Measurements from ENCODE around the gene EBF3. TPM values are rescaled to one million over a fixed set of nuclear protein-coding genes. Genes with fewer than 3 reads are reported as not detected.

The EBF3 gene
- total RNA-seq, 1 donor = 31.8 TPM

GRCh38 chr10:129958629-129959543 lies 5.2 kb downstream of the EBF3 start:
- Histone ChIP-seq H3K27ac (ENCODE audit: low read depth, low read length) (peak overlapping the region; percentile 77), H3K4me1 (ENCODE audit: insufficient read depth, low read length) (peaks cover 50% of the 10 kb centered on the region), H3K4me2 (ENCODE audit: insufficient read depth, low read length) (peak overlapping the region; percentile 72), H4K20me1 (ENCODE audit: insufficient read depth, low read length) (peaks cover 5% of the 10 kb centered on the region), H3K79me2 (ENCODE audit: insufficient read depth, low read length) (peaks cover 98% of the 10 kb centered on the region), H3K36me3 (ENCODE audit: insufficient read depth, low read length) (peaks cover 16% of the 10 kb centered on the region), H3K27me3 (ENCODE audit: insufficient read depth, low read length) (no peaks in the 10 kb centered on the region), H3K9me3 (ENCODE audit: low read depth, low read length) (no peaks in the 10 kb centered on the region), H3K4me3 (ENCODE audit: insufficient read depth, low read length) (peak overlapping the region; percentile 83), H2AFZ (ENCODE audit: low read length) (no peak overlapping the region)
- TF ChIP-seq CTCF (IDR thresholded peaks at IDR 0.05; ENCODE audit: extremely low read depth, low read depth, low read length) = no peak
- DNase-seq (ENCODE audit: insufficient read length, low spot score, missing footprints) = peak; percentile 92

- Histone ChIP-seq H3K27ac (ENCODE audit: low read depth, low read length) (peak overlapping the region; percentile 76), H2AFZ (ENCODE audit: low read length) (no peak overlapping the region), H3K36me3 (ENCODE audit: insufficient read depth, low read length) (peaks cover 16% of the 10 kb centered on the region), H3K9me3 (ENCODE audit: low read depth, low read length) (no peaks in the 10 kb centered on the region), H3K79me2 (ENCODE audit: insufficient read depth, low read length) (peaks cover 98% of the 10 kb centered on the region), H3K4me1 (ENCODE audit: insufficient read depth, low read length) (peaks cover 57% of the 10 kb centered on the region), H3K27me3 (ENCODE audit: insufficient read depth, low read length) (no peaks in the 10 kb centered on the region), H3K4me2 (ENCODE audit: insufficient read depth, low read length) (peak overlapping the region; percentile 72), H3K4me3 (ENCODE audit: insufficient read depth, low read length) (peak overlapping the region; percentile 83), H4K20me1 (ENCODE audit: insufficient read depth, low read length) (peaks cover 5% of the 10 kb centered on the region)
- peak; percentile 80 for DNase-seq (ENCODE audit: insufficient read length, low spot score, missing footprints)
- TF ChIP-seq CTCF (IDR thresholded peaks at IDR 0.05; ENCODE audit: extremely low read depth, low read depth, low read length) = peak; percentile 53
These were observed 5.9 kb downstream of the EBF3 start for GRCh38 chr10:129958148-129958628.

- Histone ChIP-seq H3K36me3 (ENCODE audit: insufficient read depth, low read length) (peaks cover 13% of the 10 kb centered on the region), H4K20me1 (ENCODE audit: insufficient read depth, low read length) (no peaks in the 10 kb centered on the region), H2AFZ (ENCODE audit: low read length) (no peak overlapping the region), H3K4me2 (ENCODE audit: insufficient read depth, low read length) (peak overlapping the region; percentile 72), H3K79me2 (ENCODE audit: insufficient read depth, low read length) (peaks cover 96% of the 10 kb centered on the region), H3K4me1 (ENCODE audit: insufficient read depth, low read length) (peaks cover 67% of the 10 kb centered on the region), H3K9me3 (ENCODE audit: low read depth, low read length) (no peaks in the 10 kb centered on the region), H3K4me3 (ENCODE audit: insufficient read depth, low read length) (peak overlapping the region; percentile 83), H3K27me3 (ENCODE audit: insufficient read depth, low read length) (no peaks in the 10 kb centered on the region), H3K27ac (ENCODE audit: low read depth, low read length) (peak overlapping the region; percentile 76)
- peak; percentile 86 for DNase-seq (ENCODE audit: insufficient read length, low spot score, missing footprints)
- TF ChIP-seq CTCF (IDR thresholded peaks at IDR 0.05; ENCODE audit: extremely low read depth, low read depth, low read length) = no peak
These were observed 7.0 kb downstream of the EBF3 start for GRCh38 chr10:129956876-129957673.

Data from osteoblast (primary cell).